ENCODE data around the gene THSD4.

DNA sequence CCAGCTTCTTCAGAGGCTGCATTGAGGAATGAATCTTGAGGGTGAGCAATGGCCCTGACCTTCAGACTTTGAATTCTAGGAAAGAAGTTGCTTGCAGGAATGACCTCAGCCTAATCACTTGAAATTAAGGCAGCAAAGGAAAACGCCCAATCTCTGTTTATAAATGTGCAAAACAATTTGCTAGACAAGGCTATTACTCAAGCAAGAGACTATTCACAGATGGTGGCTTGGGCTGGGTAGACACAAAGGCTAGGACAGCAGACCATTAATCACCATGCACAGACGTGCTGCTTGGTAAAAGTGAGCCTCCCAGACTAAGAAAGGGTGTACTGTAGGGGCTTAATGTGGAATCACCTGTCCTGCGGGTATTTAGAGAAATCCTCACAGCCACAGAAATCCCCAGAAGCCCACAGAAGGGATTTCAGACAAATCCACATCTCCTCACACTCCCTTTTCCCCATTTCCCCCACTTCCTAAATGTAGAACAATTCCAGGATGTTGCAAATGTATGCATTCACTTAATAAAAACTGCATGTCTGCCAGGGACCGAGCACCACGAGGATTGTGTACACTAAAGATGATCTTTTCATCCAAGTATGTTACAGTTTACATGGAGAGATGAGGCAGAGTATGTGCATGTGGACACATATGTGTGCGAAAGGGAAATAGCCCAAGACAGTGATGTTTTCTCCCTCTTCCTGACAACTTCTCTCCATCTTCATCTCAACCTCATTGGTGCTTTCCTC is 259.5 kb downstream of the THSD4 start:
- TF ChIP-seq, protein P1, sequence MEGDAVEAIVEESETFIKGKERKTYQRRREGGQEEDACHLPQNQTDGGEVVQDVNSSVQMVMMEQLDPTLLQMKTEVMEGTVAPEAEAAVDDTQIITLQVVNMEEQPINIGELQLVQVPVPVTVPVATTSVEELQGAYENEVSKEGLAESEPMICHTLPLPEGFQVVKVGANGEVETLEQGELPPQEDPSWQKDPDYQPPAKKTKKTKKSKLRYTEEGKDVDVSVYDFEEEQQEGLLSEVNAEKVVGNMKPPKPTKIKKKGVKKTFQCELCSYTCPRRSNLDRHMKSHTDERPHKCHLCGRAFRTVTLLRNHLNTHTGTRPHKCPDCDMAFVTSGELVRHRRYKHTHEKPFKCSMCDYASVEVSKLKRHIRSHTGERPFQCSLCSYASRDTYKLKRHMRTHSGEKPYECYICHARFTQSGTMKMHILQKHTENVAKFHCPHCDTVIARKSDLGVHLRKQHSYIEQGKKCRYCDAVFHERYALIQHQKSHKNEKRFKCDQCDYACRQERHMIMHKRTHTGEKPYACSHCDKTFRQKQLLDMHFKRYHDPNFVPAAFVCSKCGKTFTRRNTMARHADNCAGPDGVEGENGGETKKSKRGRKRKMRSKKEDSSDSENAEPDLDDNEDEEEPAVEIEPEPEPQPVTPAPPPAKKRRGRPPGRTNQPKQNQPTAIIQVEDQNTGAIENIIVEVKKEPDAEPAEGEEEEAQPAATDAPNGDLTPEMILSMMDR (IDR thresholded peaks at IDR 0.05), result no peak
- TF ChIP-seq POLR2A (IDR thresholded peaks at IDR 0.05) (no peak), POLR2AphosphoS5 (IDR thresholded peaks at IDR 0.05) (peak; percentile 17 to 57), EP300 (IDR thresholded peaks at IDR 0.05) (peak in 2 of 4 donors; percentile 32 to 46)

Measured in upper lobe of left lung (tissue), 4 donors.